GM19351 (cell line): ENCODE measurements around the gene PLS1.

Experiments used
- ATAC-seq: cut with Tn5 transposase; IDR thresholded peaks from one replicate; pipeline ENCODE4 v1.9.1; 2021; ENCODE audit warnings: mild to moderate bottlenecking, moderate library complexity; ENCODE audit not compliant: unreplicated experiment

PLS1 gene

DNA sequence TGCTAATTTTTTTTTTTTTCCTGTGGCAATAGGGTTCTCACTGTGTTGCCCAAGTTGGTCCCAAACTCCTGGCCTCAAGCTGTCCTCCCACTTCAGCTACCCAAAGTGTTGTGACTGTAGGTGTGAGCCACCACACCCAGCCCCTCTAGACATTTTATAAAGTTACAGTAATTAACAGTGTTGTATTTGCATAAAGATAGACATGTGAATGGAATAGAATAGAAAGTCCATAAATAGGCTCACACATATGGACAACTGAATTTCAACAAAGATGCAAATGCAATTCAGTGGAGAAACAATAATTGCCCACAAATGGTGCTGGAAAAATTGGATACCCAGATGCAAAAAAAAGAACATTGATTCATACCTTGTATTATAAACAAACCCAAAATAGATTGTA lies 39.9 kb downstream of the PLS1 start:
- ATAC-seq = no peak

DNA sequence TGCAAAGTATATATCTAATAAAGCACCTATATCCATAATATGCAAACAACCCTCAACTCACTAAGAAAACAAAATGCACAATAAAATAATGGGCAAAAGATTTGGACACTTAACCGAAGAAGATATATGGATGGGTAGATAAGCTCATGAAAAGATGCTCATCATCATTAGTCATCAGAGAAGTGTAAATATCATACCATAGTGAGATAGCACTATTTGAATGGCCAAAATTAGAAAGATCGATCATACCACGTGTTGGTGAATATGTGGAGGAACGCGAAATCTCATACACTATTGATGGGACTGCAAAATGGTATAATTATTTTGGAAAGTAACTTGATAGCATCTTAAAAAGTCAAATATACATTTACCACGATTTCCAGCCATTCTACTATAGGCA lies 40.5 kb downstream of the PLS1 start:
- no peak for ATAC-seq

DNA sequence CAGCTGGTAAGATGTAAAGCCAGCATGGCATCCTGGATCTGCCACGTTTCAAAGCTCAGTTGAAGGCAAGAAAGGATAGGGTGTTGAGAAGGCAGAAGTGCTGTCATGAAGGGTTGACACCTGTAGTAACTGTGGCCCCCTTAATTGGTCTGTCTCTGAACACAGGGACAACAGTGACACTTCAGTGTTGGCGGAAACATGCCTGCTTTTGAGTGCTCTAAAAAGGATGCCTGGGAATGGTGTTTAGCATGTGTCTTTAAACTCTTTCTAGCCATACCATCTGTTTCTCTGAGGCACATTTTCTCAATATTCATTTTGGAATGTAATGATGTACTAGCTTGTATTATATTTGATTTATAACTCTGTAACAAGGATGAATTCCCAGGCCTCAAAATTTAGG lies 42.1 kb downstream of the PLS1 start:
- ATAC-seq = no peak

DNA sequence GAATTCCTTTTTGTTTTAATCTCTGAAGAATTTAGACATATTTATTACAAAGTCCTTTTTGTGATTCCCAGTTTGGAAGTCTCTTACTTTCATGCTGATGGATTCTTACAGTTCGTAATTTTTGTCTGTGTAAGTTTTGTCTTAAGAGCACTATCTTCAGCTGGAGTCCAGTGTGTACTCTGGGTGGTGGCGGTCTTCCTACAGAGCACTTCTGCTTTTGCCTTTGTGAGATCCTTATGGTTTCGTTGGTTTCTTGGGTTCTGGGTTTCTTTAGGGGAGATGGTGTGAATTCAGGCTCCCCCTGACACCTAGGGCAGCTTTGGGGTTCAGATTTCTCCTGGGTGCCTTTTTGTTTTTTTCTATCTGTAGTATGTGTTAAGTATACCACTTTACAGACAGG lies 45.3 kb downstream of the PLS1 start:
- ATAC-seq = no peak

DNA sequence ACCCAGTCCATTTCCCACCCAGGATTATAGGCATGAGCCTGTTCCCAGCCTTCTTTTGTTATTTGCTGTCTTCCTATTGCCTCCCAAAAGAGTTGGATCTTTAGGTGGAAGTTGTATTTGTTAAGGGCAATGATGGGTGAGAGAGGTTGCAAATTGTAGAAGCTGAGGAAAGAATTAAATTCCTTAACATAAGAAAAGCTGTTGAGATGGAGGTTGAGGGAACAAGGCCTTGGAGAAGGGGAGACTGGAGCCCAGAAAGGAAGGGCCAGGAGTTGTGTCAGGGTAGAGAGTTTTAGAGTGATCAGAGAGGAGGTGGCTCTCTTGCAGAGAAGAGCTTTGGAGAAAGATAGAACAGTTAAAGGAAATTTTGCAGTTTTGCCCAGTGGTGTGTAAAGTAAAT lies 46.8 kb downstream of the PLS1 start:
- no peak for ATAC-seq

DNA sequence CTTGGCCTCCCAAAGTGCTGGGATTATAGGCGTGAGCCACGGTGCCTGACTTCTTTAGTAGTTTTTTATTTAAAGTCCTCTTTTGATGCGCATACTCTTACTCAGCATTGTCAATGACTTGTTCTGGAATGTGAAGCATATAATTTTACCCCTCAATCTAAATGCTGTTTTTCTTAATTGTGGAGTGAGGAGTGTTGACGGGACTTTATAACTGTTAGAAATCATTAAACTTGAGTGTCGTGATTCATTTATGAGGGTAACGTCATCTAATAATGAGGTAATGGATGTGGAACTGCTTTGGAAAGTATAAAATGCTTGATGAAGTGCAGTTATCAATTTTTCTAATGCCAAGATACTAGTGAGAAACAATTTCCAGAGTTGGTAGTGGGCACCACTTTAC lies 48.3 kb downstream of the PLS1 start:
- no peak for ATAC-seq

DNA sequence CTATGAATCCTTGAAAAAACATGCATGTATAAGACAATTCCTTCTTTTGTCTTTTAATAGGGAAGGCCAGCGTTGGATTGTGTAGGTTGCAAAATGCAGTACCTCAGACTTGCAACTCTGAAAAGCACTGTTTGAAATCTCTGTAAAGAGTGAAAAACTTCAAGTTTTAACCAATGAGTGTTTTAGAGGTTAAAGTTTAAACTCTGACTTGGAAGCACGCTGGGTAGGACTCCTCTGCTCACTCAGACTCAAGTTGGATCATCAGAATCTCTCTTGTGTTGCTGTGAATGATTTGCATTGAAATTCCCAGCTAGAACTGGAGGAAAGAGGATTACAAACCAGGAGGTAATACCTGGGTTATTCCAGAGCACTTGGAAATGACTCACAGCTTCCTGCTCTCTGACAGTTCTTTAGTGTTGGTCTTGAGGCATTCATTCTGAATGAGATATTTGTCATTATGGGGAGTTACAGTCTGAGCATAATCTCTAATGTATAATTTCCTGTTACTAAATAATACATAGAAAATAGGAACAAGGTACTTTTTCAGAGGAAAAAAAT lies 49.1 kb downstream of the PLS1 start:
- ATAC-seq = no peak

DNA sequence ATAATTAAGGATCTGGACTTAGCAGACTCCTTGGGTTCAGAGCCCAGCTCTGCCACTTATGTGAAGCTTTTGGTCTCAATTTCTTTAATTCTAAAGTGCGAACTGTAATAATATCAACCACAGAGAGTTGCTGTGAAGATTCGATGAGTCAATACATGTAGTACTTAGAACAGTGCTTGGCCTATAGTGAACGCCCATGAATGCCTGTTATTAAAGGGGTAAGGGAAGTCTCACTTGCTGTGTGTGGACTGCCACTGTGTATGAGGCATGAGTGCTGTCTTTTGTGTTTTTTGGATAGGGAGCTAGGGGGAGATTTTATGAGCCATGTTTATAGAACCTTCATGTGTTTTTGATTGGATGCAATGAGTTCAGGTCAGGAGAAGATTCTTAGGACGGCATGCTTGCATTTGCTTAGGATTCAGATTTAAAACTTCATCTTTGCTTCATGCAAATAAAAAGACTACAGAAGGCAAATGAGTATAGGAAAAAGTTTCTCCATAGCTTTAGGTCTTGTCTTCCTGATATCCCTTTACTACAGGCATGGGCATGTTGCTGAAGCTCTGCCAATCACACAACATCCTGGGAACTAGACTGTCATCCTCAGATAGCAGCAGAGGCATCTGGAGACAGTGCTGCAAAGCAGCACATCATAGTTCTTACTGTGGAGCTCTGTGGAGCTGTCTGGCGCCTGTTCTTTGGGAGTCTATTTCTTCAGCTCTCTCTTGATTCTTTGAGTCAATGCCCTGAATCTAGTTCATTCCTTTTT lies 50.0 kb downstream of the PLS1 start:
- ATAC-seq = no peak

DNA sequence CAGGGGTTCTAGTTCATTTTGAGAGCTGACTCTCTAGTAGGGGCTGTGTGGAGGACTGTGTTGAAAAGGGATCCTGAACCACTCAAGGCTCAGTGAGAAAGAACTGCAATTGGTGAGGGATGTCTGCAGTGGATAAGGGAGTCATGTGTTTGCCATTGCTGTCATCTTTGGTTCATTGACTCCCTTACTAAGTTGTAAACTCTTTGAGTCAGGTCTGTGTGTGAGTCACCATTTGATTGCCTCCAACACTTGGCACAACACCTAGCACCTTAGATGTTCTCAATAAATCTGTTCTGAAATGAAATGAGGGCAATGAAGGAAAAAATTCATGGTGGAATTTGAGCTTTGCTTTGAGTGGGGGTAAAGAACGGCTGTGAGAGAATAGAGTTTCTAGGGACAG lies 51.7 kb downstream of the PLS1 start:
- no peak for ATAC-seq

DNA sequence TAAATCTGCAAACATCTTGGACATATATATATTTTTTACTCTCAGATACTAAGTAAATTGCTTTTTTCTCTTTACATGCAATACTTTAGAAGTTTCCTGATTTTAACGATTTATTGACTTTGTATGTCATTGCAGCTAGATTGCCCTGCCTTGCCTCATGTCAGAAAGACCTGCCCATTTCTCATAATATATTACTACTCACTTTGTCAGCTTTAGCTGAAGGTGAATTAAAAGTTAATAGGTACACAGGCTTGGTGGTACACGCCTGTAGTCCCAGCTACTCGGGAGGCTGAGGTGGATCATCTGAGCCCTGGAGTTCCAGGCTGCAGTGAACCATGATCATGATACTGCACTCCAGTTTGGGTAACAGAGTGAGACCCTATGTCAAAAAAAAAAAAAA lies 52.8 kb downstream of the PLS1 start:
- no peak for ATAC-seq

DNA sequence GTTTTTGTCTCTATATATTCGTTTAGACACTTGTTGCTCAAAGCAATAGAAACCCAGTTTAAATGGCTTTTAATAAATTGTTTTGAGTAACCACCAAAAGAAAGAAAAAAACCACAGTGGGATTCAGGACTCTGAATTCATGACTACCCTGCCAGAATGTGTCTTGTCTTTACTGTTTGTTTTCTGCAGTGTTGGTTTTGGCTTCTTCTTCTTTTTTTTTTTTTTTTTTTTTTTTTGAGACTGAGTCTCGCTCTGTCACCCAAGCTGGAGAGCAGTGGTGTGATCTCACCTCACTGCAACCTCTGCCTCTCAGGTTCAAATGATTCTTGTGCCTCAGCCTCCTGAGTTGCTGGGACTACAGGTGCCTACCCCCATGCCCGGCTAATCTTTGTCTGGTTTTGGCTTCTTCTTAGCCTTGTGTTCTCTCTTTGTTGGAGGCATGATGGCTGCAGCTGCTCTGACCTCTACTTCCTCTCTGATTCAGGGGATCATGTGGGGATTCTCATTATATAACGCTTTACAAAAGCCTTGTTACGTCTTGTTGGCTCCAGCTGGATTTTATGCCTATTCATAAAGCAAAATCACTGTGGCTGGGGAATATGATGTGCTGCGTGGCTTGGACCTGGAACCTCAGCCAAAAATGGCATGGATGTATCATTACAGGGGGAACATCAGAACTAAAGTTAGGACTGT lies 54.0 kb downstream of the PLS1 start:
- no peak for ATAC-seq

DNA sequence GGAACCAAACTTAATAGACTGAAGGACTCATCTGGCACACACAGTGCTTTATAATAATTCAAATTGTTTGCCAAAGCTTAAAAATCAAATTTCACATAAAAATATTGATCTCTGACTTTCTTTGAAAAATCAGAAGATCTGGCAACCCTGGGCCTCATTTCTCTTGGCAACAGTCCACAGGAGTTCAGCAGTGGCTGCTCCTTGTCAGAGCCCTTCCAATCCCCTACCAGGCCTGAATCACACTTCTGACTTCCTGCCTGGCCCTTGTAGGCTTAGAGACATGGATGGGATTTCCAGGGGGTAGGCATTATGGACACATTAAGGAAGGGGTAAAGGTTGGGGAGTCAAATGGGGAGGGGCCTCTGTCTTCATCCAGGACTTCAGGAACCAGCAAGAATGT lies 55.5 kb downstream of the PLS1 start:
- no peak for ATAC-seq

DNA sequence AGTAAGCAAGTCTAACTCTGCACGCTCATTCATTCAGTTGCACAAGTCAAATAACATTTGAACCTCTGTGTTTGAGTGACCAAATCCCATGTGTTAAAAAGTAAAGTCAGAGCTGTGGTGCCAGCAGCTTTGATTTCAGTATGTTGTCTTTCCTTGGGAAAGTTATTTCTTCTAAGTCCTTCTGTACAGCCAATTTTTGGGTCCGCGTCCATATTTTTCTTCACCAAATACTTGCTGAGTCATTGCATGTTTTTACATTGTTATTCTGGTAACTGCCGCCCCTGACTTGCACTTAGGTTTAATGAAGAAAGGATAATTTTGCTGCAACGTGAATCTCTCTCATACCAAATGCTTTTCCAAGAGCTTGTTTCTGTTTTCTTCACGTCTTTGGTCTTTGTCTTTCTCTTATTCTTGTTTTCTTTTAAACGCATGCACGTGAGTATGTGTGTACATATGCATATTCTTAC lies 56.7 kb downstream of the PLS1 start:
- ATAC-seq = no peak

DNA sequence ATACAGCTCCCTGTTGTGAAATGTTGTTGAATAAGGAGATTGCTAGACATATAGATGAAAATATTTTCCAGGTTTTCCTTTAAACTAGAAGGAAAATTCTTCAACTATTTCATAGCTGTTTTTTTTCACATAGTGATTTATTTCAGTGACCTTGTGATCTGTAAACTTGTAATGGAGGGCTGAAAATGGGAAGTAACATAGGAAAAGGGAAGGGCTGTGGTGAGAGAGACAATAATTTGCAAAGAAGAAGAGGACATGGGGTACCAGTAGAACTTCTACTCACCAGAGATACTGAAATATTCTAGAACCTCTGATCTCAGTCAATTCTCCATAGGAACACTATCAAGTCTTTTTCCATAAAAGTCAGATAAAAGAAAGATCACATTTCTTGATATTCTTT lies 60.4 kb downstream of the PLS1 start:
- ATAC-seq = no peak

DNA sequence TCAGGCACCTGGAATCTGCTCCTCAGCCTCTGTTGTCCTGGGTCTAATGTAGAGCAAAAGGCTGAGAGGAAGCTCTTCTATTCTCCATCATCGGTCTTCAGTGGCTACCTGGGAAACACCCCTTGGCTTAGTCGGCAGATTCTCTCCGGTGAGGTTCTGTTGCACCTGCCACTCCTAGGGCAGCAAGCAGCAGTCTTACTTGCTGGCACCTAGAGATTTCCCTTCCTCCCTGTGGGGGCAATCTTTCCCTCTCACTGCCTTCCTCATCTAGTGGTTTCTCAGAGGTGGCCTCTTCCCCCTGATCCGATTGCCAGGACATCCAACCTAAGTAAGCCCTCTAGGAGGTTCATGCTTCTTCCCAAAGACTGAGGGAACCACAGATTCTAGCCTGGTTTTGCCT lies 60.8 kb downstream of the PLS1 start:
- no peak for ATAC-seq

DNA sequence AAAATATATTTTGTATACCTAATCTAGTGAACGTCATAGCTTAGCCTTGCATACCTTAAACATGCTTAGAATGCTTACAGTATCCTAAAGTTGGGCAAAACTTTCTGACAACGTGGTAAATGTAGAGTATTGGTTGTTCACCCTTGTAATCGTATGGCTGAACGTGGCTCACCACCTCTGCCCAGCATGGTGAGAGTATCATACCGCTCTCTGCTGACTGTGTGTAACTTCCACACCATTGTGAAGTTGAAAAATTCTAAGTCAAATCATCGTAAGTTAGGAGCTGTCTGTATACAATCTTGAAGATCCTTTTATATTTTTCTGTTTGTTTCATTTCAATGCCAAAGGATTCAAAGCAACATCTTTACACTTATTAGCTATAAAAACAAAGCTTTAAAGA lies 64.2 kb downstream of the PLS1 start:
- ATAC-seq = no peak

DNA sequence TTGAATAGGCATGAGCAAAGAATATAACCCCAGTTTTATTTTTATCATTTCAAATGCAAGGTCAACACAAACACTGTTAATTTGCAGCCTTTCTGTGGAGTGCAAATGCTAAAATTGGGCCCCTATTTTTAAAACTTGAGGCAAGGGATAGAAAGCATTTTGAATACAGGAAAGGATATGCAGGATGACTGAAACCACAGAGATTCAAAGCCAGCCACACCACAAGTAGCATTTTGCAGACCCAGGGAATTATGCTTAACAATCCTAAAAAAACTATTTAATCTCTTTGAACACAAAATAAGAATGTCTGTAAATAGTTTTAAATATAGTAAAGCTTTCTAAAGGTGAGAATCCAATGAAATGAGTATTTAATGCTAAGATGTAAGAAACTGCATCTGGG lies 64.7 kb downstream of the PLS1 start:
- ATAC-seq = no peak

DNA sequence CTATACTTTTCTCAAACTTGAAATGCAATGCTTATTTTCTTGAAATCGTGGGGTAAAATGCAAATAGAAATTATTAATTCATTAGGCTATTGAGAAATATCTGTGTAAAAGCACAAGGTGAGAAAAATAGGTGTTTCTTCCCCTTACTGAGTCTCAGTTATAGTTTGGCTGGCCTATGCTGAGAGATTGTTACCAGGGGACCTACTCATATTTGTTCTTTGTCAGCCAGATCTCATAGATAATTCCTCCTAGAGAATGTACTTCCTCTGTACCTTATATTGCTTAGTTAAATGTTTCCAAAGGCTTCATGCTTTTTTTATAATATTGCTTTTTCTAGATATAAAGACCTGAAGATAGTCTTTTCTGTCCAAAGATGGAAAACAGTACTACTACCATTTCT lies 67.7 kb downstream of the PLS1 start:
- no peak for ATAC-seq

DNA sequence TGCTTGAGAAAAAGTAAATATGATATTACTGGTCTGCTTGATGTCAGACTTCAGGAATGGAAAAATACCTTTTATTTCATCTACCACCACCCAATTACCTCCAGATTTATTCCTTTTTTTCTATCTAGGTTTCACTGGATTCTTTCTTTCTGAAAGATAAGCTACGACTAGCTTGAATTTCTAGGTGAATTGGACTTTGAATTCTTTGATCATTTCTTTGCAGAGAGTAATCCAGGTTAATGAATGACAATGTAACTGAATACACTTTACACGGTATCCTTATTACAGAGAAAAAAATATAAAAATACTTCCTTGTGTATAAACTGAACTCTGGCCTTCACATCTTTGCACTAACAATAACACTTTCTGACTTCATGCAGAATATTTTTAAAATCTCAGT lies 68.1 kb downstream of the PLS1 start:
- ATAC-seq = no peak

DNA sequence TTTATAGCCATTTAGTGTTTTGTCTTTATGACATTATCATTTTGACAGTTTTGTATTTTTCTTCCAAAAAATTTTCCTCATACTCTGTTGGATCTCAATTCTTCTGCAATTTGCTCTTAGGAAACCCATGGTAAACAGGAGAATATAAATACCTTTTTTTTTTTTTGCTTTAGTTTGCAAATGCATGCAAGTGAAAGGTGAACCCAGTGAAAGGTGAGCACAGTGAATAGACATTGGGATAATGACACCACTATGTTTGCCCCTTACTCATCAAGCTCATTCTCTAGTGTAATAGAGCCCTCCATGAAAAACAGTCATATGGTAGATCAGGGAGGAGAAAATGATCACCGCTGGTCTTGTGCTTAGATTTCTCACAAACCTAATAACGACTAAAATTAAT lies 68.6 kb downstream of the PLS1 start:
- no peak for ATAC-seq

DNA sequence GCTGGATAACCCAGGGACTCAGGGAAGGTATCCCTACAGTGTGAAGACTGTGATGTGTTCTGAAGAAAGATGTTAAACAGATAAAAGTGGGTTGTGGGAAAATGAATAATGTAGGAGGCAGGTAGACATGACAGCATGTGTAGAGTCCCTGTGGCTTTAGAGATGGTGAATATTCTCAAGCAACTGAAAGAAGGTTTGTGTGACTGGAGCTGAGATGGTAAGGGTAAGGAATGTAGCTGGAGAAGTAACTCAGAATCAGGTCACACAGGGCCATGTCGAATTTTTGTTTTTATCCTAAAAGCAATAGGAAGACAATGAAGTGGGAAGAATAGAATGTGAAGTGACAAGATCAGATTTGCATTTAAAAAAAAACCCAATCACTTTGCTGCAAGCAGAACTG lies 73.9 kb downstream of the PLS1 start:
- no peak for ATAC-seq

DNA sequence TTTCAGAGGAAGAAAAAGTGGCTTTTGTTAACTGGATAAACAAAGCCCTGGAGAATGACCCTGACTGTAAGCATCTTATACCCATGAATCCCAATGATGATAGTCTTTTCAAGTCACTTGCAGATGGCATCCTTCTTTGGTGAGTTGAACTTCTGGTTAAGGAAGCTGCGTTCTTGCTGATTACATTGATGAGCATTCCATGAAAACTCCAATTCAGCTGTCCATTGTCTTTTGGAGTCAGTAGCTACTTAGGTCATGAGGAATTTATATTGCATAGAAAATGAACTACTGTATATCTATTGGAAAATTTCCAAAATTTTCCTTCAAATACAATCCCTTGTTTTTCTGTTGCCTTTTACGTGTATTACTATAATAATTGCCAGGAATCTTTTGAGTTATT lies 80.0 kb downstream of the PLS1 start:
- ATAC-seq = no peak
